IMR-90 (cell line): ENCODE data around the gene OTUD7B. TPM values are rescaled to one million over a fixed set of nuclear protein-coding genes. Genes with fewer than 3 reads are reported as not detected.

Source experiments
- ATAC-seq: fragments of 200-7000 bp; cut with Tn5 transposase; 2 replicates; pipeline ENCODE4 v1.9.1; 2020; ENCODE audit warnings: low read depth, mild to moderate bottlenecking, moderate library complexity
- BruUV-seq: library from RNA; stranded (reverse); fragments of 400-500 nt; replicated peaks from 2 replicates; lab custom pipeline; 2021; lab: Mats Ljungman, UMichigan
- CTCF ChIA-PET: fragments of 300-600 bp; formaldehyde crosslinking; extraction: SDS; loops from one replicate; lab custom pipeline; 2021; ENCODE audit warnings: antibody characterized with exemption; lab: Yijun Ruan, JAX
- POLR2A ChIA-PET: fragments of 300-600 bp; sonication (Branson Sonifier 250); formaldehyde crosslinking; loops from one replicate; lab custom pipeline; 2022; ENCODE audit warnings: antibody characterized with exemption; ENCODE audit not compliant: unreplicated experiment; lab: Charles Lee
- DNase-seq: peaks from one replicate; pipeline ENCODE4 v3.0.0; 2013
- H2AFZ ChIP-seq: replicated peaks from 2 replicates; pipeline ENCODE3; 2013; ENCODE audit warnings: low read length, mild to moderate bottlenecking; ENCODE audit not compliant: poor library complexity
- H2AK5ac ChIP-seq: 2 replicates; pipeline ENCODE4 v1.6.1; 2013; ENCODE audit warnings: low read depth, low read length, inconsistent platforms
- H2AK9ac ChIP-seq: replicated peaks from 2 replicates; pipeline ENCODE3; 2013; ENCODE audit warnings: mild to moderate bottlenecking, low read depth, low read length, moderate library complexity; ENCODE audit not compliant: poor library complexity
- H2BK120ac ChIP-seq: 2 replicates; pipeline ENCODE4 v1.6.1; 2013; ENCODE audit warnings: low read depth, low read length, inconsistent platforms
- H2BK15ac ChIP-seq: 3 replicates; pipeline ENCODE4 v1.6.1; 2013; ENCODE audit warnings: low read depth, low read length, inconsistent platforms
- H2BK20ac ChIP-seq: 2 replicates; pipeline ENCODE4 v1.6.1; 2013; ENCODE audit warnings: low read depth, mild to moderate bottlenecking, inconsistent platforms, low read length, moderate library complexity
- H2BK5ac ChIP-seq: 2 replicates; pipeline ENCODE4 v1.6.1; 2013; ENCODE audit warnings: mild to moderate bottlenecking, low read depth, low read length, inconsistent platforms; ENCODE audit not compliant: poor library complexity, severe bottlenecking
- H3K14ac ChIP-seq: replicated peaks from 2 replicates; pipeline ENCODE4 v1.6.1; 2013; ENCODE audit warnings: low read depth, low read length, inconsistent platforms
- H3K18ac ChIP-seq: 2 replicates; pipeline ENCODE4 v1.6.1; 2013; ENCODE audit warnings: low read depth, low read length, control low read depth
- H3K23ac ChIP-seq: 2 replicates; pipeline ENCODE4 v1.6.1; 2013; ENCODE audit warnings: low read depth, low read length, inconsistent platforms
- H3K27ac ChIP-seq: 2 replicates; pipeline ENCODE4 v1.5.1; 2013; ENCODE audit warnings: mild to moderate bottlenecking, control low read depth, low read length; ENCODE audit not compliant: insufficient read depth
- H3K27me3 ChIP-seq: 2 replicates; pipeline ENCODE4 v1.6.1; 2013; ENCODE audit warnings: low read length; ENCODE audit not compliant: control insufficient read depth, insufficient read depth
- H3K36me3 ChIP-seq: 2 replicates; pipeline ENCODE4 v1.6.1; 2013; ENCODE audit warnings: low read length, mixed read lengths; ENCODE audit not compliant: control insufficient read depth, insufficient read depth
- H3K4ac ChIP-seq: 2 replicates; pipeline ENCODE4 v1.6.1; 2013; ENCODE audit warnings: low read depth, low read length, inconsistent platforms
- H3K4me1 ChIP-seq: 2 replicates; pipeline ENCODE4 v1.6.1; 2013; ENCODE audit warnings: low read length, mixed read lengths; ENCODE audit not compliant: control insufficient read depth, insufficient read depth
- H3K4me2 ChIP-seq: 2 replicates; pipeline ENCODE4 v1.6.1; 2013; ENCODE audit warnings: low read depth, mild to moderate bottlenecking, control low read depth, low read length, moderate library complexity
- H3K4me3 ChIP-seq: 2 replicates; pipeline ENCODE4 v1.5.1; 2013; ENCODE audit warnings: low read depth, mild to moderate bottlenecking, control low read depth, low read length, moderate library complexity; ENCODE audit not compliant: insufficient read depth
- H3K56ac ChIP-seq: 2 replicates; pipeline ENCODE4 v1.6.1; 2013; ENCODE audit warnings: low read length, inconsistent platforms; ENCODE audit not compliant: insufficient read depth; ENCODE audit errors: extremely low read depth
- H3K79me1 ChIP-seq, 2 experiments: 2 replicates each; pipeline ENCODE4 v1.6.1; 2013; ENCODE audit warnings: low read length in 2 of 2, inconsistent platforms in 1 of 2, low read depth in 1 of 2
- H3K9ac ChIP-seq: 2 replicates; pipeline ENCODE4 v1.6.1; 2013; ENCODE audit warnings: low read depth, low read length, control low read depth
- H3K9me1 ChIP-seq: 2 replicates; pipeline ENCODE4 v1.6.1; 2013; ENCODE audit warnings: low read length, inconsistent platforms; ENCODE audit not compliant: insufficient read depth
- H3K9me3 ChIP-seq: 2 replicates; pipeline ENCODE4 v1.6.1; 2013; ENCODE audit warnings: low read length; ENCODE audit not compliant: control insufficient read depth, insufficient read depth
- H4K20me1 ChIP-seq: 2 replicates; pipeline ENCODE4 v1.6.1; 2013; ENCODE audit warnings: low read length, inconsistent platforms; ENCODE audit not compliant: insufficient read depth
- H4K5ac ChIP-seq: 2 replicates; pipeline ENCODE4 v1.6.1; 2013; ENCODE audit warnings: mild to moderate bottlenecking, low read depth, low read length, control low read depth
- H4K8ac ChIP-seq, 2 experiments: 2 replicates each; pipeline ENCODE4 v1.6.1; 2013; ENCODE audit warnings: low read depth in 2 of 2, low read length in 2 of 2, control low read depth in 1 of 2, inconsistent platforms in 1 of 2
- H4K91ac ChIP-seq: 2 replicates; pipeline ENCODE4 v1.6.1; 2013; ENCODE audit warnings: low read depth, low read length, inconsistent platforms; ENCODE audit not compliant: insufficient read depth
- BHLHE40 ChIP-seq: fragments of 150-350 bp; IDR thresholded peaks from 2 replicates; pipeline ENCODE4 v1.6.1; 2016; ENCODE audit warnings: mild to moderate bottlenecking, low read depth, low read length
- CEBPB ChIP-seq: IDR thresholded peaks from 2 replicates; pipeline ENCODE4 v1.6.1; 2012; ENCODE audit warnings: low read depth, low read length, improper control_type of control experiment
- MAFK ChIP-seq: IDR thresholded peaks from 2 replicates; pipeline ENCODE4 v1.6.1; 2012; ENCODE audit warnings: low read depth, low read length, improper control_type of control experiment
- MXI1 ChIP-seq: IDR thresholded peaks from 2 replicates; pipeline ENCODE4 v1.6.1; 2012; ENCODE audit warnings: low read depth, mild to moderate bottlenecking, low read length, moderate library complexity, borderline replicate concordance
- POLR2A ChIP-seq: IDR thresholded peaks from 2 replicates; pipeline ENCODE4 v1.6.1; 2012; ENCODE audit warnings: mild to moderate bottlenecking, low read depth, low read length
- RAD21 ChIP-seq: IDR thresholded peaks from 2 replicates; pipeline ENCODE4 v1.6.1; 2012; ENCODE audit warnings: low read length, improper control_type of control experiment
- WGBS, 2 experiments: methylation state at CpG; one replicate each; pipeline versions ENCODE4 v1.1.5 to v1.1.7; 2013; ENCODE audit warnings: missing lambda C conversion rate in 2 of 2; ENCODE audit not compliant: insufficient read length in 1 of 2; ENCODE audit errors: extremely low coverage in 2 of 2; 5-methylcytosine and 5-hydroxymethylcytosine counted together
- dilution Hi-C: fragments of 300-500 bp; cut with HindIII; formaldehyde crosslinking; loops from one replicate; pipeline ENCODE4 v1.14.3; 2018; ENCODE audit warnings: low sequenced_read_pairs; ENCODE audit not compliant: unreplicated experiment
- in situ Hi-C: fragments of 300-500 bp; cut with MboI; formaldehyde crosslinking; loops from 3 replicates; pipeline ENCODE4 v1.14.3; 2019; ENCODE audit warnings: low sequenced_read_pairs, inconsistent platforms, mixed read lengths
- intact Hi-C: fragments of 100-400 bp; cut with micrococcal nuclease; formaldehyde crosslinking; loops from 2 replicates; pipeline ENCODE4 v1.10.0; 2022
- polyA plus RNA-seq, 3 experiments: library from polyadenylated mRNA; depleted of rRNA; stranded (reverse); fragments of >200 nt; gene quantifications; 2 replicates each; pipeline ENCODE4 v1.2.3, GENCODE V29; 2012; ENCODE audit warnings: low replicate concordance in 1 of 3
- total RNA-seq: library from RNA; depleted of rRNA; stranded (reverse); fragments of >200 nt; gene quantifications from 2 replicates; pipeline ENCODE4 v1.2.3, GENCODE V29; 2012
- TF ChIP-seq, protein P1 (sequence below): fragments of 150-350 bp; IDR thresholded peaks from 2 replicates; pipeline ENCODE4 v1.6.1; 2016; ENCODE audit warnings: low read depth, mild to moderate bottlenecking, low read length, moderate library complexity, borderline replicate concordance
- TF ChIP-seq, protein P2 (sequence below): fragments of 150-350 bp; IDR thresholded peaks from 2 replicates; pipeline ENCODE4 v1.6.1; 2017; ENCODE audit warnings: mild to moderate bottlenecking, antibody characterized with exemption, low read length, low read depth

The OTUD7B gene
- total and polyA plus RNA-seq, 2 of the 4 experiments (the other 2 are of a cell fraction): 7.5 to 18.6 TPM

DNA sequence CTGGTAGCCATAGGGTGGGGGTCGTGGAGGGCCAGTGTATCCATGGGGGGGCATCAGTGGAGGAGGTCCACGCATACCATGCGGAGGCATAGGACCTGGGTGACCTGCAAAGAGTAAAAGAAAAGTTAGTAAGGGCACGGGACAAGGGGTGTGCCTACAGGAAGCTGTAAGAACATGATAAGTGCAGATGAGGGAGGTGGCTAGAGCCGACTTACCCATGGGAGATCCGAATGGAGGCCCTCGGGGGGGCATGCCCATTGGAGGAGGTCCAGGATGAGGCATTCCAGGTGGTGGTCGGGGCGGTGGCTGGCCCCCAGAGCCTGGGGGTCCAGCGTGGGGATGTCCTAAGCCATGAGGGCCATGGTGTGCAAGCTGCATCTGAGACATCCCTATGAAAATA lies 86.9 kb downstream of the OTUD7B start:
- H2BK120ac ChIP-seq: no peak overlapping the region
- no peak overlapping the region for H3K18ac ChIP-seq
- peaks cover 28% of the 10 kb centered on the region for H3K36me3 ChIP-seq
- intact Hi-C loops: no loop called here
- no peaks in the 10 kb centered on the region for H3K9me3 ChIP-seq
- no peak overlapping the region for H3K4me2 ChIP-seq
- H3K27ac ChIP-seq: no peak overlapping the region
- no peak overlapping the region for H2AFZ ChIP-seq
- peaks cover 5% of the 10 kb centered on the region; the same call in 1 of the 2 replicates for H3K9me1 ChIP-seq
- H3K23ac ChIP-seq: no peak overlapping the region
- ATAC-seq: no peak
- no peak overlapping the region for H4K91ac ChIP-seq
- WGBS, 2 experiments: 90% methylated on average over 5 of the region's 10 CpGs; no CpG with 5 or more reads in 1 of the 2 experiments
- no peak overlapping the region for H4K8ac ChIP-seq
- H2BK20ac ChIP-seq: no peak overlapping the region
- no peak overlapping the region for H2AK9ac ChIP-seq
- no peak for TF ChIP-seq POLR2A
- TF ChIP-seq, protein P1, sequence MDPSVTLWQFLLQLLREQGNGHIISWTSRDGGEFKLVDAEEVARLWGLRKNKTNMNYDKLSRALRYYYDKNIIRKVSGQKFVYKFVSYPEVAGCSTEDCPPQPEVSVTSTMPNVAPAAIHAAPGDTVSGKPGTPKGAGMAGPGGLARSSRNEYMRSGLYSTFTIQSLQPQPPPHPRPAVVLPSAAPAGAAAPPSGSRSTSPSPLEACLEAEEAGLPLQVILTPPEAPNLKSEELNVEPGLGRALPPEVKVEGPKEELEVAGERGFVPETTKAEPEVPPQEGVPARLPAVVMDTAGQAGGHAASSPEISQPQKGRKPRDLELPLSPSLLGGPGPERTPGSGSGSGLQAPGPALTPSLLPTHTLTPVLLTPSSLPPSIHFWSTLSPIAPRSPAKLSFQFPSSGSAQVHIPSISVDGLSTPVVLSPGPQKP: no peak
- TF ChIP-seq MXI1: no peak
- no peak for TF ChIP-seq RAD21
- no peak for TF ChIP-seq MAFK
- no peak for TF ChIP-seq CEBPB
- no peak for TF ChIP-seq BHLHE40
- TF ChIP-seq, protein P2, sequence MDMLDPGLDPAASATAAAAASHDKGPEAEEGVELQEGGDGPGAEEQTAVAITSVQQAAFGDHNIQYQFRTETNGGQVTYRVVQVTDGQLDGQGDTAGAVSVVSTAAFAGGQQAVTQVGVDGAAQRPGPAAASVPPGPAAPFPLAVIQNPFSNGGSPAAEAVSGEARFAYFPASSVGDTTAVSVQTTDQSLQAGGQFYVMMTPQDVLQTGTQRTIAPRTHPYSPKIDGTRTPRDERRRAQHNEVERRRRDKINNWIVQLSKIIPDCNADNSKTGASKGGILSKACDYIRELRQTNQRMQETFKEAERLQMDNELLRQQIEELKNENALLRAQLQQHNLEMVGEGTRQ: no peak
- in situ Hi-C loops: no loop called here
- H3K56ac ChIP-seq: no peak overlapping the region
- POLR2A ChIA-PET: no interaction called here
- H3K14ac ChIP-seq: no peak overlapping the region
- DNase-seq: no peak
- no peak overlapping the region for H4K5ac ChIP-seq
- dilution Hi-C loops: no loop called here
- H3K4me1 ChIP-seq: peaks cover 3% of the 10 kb centered on the region
- CTCF ChIA-PET: no interaction called here
- H3K4ac ChIP-seq: no peak overlapping the region
- H2BK15ac ChIP-seq: no peak overlapping the region
- no peak overlapping the region for H2BK5ac ChIP-seq
- H2AK5ac ChIP-seq: no peak overlapping the region
- BruUV-seq: no TSS peak
- peaks cover 22 to 45% of the 10 kb centered on the region in 2 experiments for H3K79me1 ChIP-seq
- peaks cover 8% of the 10 kb centered on the region; the same call in 1 of the 2 replicates for H4K20me1 ChIP-seq
- H3K27me3 ChIP-seq: no peaks in the 10 kb centered on the region
- H3K9ac ChIP-seq: no peak overlapping the region
- no peak overlapping the region for H3K4me3 ChIP-seq
